Psoas muscle (tissue), 8 donors: ENCODE data around the gene OR10J1. TPM values are rescaled to one million over a fixed set of nuclear protein-coding genes. Genes with fewer than 3 reads are reported as not detected.

Experiments used
- ATAC-seq, 4 donors: fragments of 200-7000 bp; cut with Tn5 transposase; one replicate each; pipeline ENCODE4 v1.9.1; 2020; ENCODE audit warnings: moderate library complexity in 3 of 4, mild to moderate bottlenecking in 2 of 4
- DNase-seq, 2 donors: peaks; one replicate each; pipeline ENCODE4 v3.0.0-alpha.2; 2020
- H3K27ac ChIP-seq: fragments of 200-600 bp; one replicate; pipeline ENCODE4 v1.8.0; 2022
- H3K27me3 ChIP-seq, 3 donors: fragments of 200-600 bp in 1 of 3; one replicate each; pipeline versions ENCODE4 v1.6.1 to v1.8.0; 2013 to 2022; ENCODE audit warnings: low read length in 2 of 3, mild to moderate bottlenecking in 2 of 3, moderate library complexity in 1 of 3; ENCODE audit not compliant: insufficient read depth in 3 of 3
- H3K36me3 ChIP-seq, 2 donors: fragments of 200-600 bp in 1 of 2; one replicate each; pipeline versions ENCODE4 v1.6.1 to v1.8.0; 2013 to 2022; ENCODE audit warnings: low read depth in 1 of 2, mild to moderate bottlenecking in 1 of 2, moderate library complexity in 1 of 2; ENCODE audit not compliant: insufficient read depth in 1 of 2
- H3K4me1 ChIP-seq: fragments of 200-600 bp; one replicate; pipeline ENCODE4 v1.8.0; 2022
- H3K4me3 ChIP-seq: fragments of 200-600 bp; one replicate; pipeline ENCODE4 v1.8.0; 2022; ENCODE audit warnings: mild to moderate bottlenecking
- H3K9me3 ChIP-seq: fragments of 200-600 bp; one replicate; pipeline ENCODE4 v1.8.0; 2022
- WGBS, 3 donors: extraction: QIAGEN DNeasy Blood & Tissue Kit; methylation state at CpG; one replicate each; pipeline versions ENCODE4 v1.1.6 to v1.1.7; 2013; 5-methylcytosine and 5-hydroxymethylcytosine counted together
- intact Hi-C, 2 donors: fragments of 100-400 bp; cut with DNase I; formaldehyde crosslinking; loops; one replicate each; pipeline versions ENCODE4 v1.11.0 to v1.14.2; 2022
- long read RNA-seq, 2 donors: library from polyadenylated mRNA; unstranded; transcript quantifications; one replicate each; pipeline ENCODE4 v2.0.0, GENCODE V29; 2021
- polyA plus RNA-seq, 3 donors: library from polyadenylated mRNA; stranded (reverse); fragments of 200-250 nt; gene quantifications; one replicate each; pipeline ENCODE4 v1.2.3, GENCODE V29; 2013
- total RNA-seq, 4 donors: library from RNA; stranded (reverse); fragmentation: NEBNext Ultra II Directional in 2 of 4; extraction: Animal tissue kit (Norgen Biotek cat#: 25700) in 2 of 4; gene quantifications; one replicate each; pipeline versions ENCODE4 v1.2.1 to v1.2.4, GENCODE V29; 2021 to 2023
- TF ChIP-seq, protein P1 (sequence below): fragments of 200-600 bp; IDR thresholded peaks from one replicate; pipeline ENCODE4 v1.8.0; 2022; ENCODE audit warnings: antibody characterized with exemption
- donor health status: healthy with polysubstance abuse.
- donor health status: DM: no; HTN: no; CAD: no; lungs with moderate emphysema.
- donor health status: Bipolar disorder and iron deficiency.
- donor health status: healthy.
- donor health status: DM: yes; HTN: yes; CAD: no.
- donor health status: DM: no; HTN: no; CAD: no.
- donor health status: DM: no; HTN: no; CAD: no.
- donor health status: DM: yes; HTN: yes; CAD: no.

The OR10J1 gene, protein sequence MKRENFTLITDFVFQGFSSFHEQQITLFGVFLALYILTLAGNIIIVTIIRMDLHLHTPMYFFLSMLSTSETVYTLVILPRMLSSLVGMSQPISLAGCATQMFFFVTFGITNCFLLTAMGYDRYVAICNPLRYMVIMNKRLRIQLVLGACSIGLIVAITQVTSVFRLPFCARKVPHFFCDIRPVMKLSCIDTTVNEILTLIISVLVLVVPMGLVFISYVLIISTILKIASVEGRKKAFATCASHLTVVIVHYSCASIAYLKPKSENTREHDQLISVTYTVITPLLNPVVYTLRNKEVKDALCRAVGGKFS
- total RNA-seq (not detected), polyA plus RNA-seq (not detected)
- long read RNA-seq, donor 1: 0 reads
- long read RNA-seq, donor 2: 0 reads

DNA sequence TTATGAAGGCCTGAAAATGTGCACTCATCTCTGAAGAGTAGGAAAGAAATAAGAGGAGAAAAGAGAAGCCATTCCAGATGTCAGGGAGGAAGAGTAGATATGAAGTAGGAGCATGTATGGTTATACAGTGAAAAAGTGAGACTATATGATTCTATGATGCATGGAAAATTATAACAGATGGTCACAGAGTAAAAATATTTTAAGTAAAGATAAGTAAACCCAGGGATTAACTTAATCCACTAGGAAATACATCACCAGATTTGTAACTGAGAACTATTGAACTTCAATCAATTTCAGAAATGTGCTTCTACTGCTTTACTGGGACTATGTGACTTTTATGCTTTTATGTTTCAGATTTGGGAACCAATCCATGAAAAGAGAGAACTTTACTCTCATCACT lies at the start of gene OR10J1:
Gene OR10J1, plus strand, starts transcription at position 301 of the 400 bp plus-strand sequence. Its CDS starts 70 bp downstream, at position 371.
- TF ChIP-seq, protein P1, sequence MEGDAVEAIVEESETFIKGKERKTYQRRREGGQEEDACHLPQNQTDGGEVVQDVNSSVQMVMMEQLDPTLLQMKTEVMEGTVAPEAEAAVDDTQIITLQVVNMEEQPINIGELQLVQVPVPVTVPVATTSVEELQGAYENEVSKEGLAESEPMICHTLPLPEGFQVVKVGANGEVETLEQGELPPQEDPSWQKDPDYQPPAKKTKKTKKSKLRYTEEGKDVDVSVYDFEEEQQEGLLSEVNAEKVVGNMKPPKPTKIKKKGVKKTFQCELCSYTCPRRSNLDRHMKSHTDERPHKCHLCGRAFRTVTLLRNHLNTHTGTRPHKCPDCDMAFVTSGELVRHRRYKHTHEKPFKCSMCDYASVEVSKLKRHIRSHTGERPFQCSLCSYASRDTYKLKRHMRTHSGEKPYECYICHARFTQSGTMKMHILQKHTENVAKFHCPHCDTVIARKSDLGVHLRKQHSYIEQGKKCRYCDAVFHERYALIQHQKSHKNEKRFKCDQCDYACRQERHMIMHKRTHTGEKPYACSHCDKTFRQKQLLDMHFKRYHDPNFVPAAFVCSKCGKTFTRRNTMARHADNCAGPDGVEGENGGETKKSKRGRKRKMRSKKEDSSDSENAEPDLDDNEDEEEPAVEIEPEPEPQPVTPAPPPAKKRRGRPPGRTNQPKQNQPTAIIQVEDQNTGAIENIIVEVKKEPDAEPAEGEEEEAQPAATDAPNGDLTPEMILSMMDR: no peak
- Histone ChIP-seq H3K9me3 (no peaks in the 10 kb centered on the region), H3K4me3 (no peak within 1 kb of the TSS), H3K36me3 (no peaks in the 10 kb centered on the region), H3K4me1 (no peaks in the 10 kb centered on the region), H3K27me3 (no peaks in the 10 kb centered on the region), H3K27ac (no peak within 1 kb of the TSS)
- intact Hi-C loops: no loop called here
- DNase-seq: no peak
- no peak for ATAC-seq

DNA sequence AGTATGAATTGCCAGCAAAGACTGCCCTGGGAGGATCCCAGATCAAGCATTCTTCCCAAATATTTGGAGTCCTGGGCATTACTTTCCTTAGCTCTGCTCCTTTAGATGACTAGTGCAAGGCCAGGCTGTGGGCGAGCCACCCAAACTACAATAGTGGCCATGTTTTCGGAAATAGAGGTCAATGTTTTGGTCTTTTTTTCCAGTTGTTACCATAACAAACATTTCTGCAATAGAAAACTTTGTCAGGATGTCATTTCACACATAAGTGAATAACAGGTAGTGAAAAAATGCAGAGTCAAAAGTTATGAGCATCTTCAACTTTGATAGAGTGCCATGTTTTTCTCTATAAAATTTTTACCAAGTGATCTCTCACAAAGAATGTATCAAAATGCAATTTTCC lies 32.7 kb upstream of the OR10J1 start:
- intact Hi-C loops: no loop called here
- H3K27ac ChIP-seq: no peak overlapping the region
- no peaks in the 10 kb centered on the region for H3K27me3 ChIP-seq
- no peaks in the 10 kb centered on the region for H3K36me3 ChIP-seq
- no peak overlapping the region for H3K4me3 ChIP-seq
- no peaks in the 10 kb centered on the region for H3K4me1 ChIP-seq
- TF ChIP-seq, protein P1: no peak
- WGBS, 3 donors: 69 to 82% (median 76%) methylated on average over 2 of the region's 2 CpGs
- ATAC-seq: no peak
- H3K9me3 ChIP-seq: no peaks in the 10 kb centered on the region
- DNase-seq: no peak

DNA sequence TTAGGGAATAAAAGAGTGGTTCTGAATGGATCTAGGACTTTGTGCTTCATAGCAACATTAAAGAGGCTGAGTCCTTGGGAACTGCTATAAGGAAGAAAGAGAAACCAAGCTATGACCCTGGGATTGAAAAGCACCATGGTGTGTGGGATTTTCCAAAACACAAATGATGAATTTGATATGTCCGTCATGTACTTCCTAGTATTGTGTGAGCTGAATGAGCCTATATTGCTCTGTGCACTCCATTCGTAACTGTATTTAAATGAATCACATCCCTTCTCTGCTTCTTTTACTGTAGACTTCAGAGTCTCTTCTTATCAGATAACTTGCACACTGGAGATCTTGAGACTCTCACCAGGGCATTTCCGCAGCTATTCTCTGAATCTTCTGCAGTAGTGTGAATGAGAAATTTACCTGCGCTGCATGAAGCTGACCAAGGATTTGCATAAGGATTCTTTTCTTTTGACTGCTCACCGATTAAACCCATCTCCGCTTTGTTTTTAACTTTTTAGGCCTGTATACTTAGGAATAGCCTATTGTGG lies 30.6 kb upstream of the OR10J1 start:
- Histone ChIP-seq H3K27ac (no peak overlapping the region), H3K4me1 (no peaks in the 10 kb centered on the region), H3K4me3 (no peak overlapping the region), H3K9me3 (no peaks in the 10 kb centered on the region), H3K36me3 (no peaks in the 10 kb centered on the region), H3K27me3 (no peaks in the 10 kb centered on the region)
- DNase-seq: no peak
- intact Hi-C loops: no loop called here
- ATAC-seq: no peak
- WGBS, 3 donors: 71 to 77% (median 75%) methylated on average over 6 of the region's 6 CpGs
- TF ChIP-seq, protein P1: no peak

DNA sequence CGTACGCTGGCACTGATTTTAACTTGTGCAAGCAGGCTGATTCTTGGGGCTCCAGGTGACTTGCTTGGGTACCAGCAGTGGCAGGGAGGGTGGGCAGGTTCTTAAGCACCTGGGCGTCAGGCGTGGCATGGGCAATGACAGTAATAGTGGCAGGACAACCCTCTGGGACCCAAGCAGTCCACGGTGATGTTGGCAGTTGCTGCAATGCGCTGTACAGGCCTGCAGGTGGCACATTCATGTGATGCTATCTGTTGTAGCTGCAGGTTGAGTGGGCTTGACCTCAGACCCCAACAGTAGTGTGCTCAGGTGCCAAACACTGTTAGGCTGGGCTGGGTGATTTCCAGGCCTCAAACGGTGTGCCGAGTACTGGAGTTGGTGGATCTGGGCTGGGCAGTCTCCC lies 17.7 kb upstream of the OR10J1 start:
- 73 to 81% (median 80%) methylated on average over 8 of the region's 8 CpGs for WGBS, 3 donors

More for the DNA sequence above, 17.7 kb upstream of the OR10J1 start:
- Histone ChIP-seq H3K4me3 (no peak overlapping the region), H3K36me3 (no peaks in the 10 kb centered on the region), H3K4me1 (no peaks in the 10 kb centered on the region), H3K9me3 (no peaks in the 10 kb centered on the region), H3K27ac (no peak overlapping the region), H3K27me3 (no peaks in the 10 kb centered on the region)
- ATAC-seq: no peak
- intact Hi-C loops: no loop called here
- TF ChIP-seq, protein P1: no peak
- DNase-seq: no peak
